GM23338 (cell line): Measurements from ENCODE around the gene SPATC1L. TPM values are rescaled to one million over a fixed set of nuclear protein-coding genes. Genes with fewer than 3 reads are reported as not detected.

Experiments used
- ATAC-seq: fragments of 200-7000 bp; cut with Tn5 transposase; 3 replicates; pipeline ENCODE4 v1.9.1; 2020
- DNase-seq: peaks from one replicate; pipeline ENCODE4 v3.0.0-alpha.2; 2015; ENCODE audit warnings: low spot score
- H2AFZ ChIP-seq: fragments of 200-600 bp; sonication (generic); 2 replicates; pipeline ENCODE4 v1.8.0; 2016; ENCODE audit warnings: antibody characterized with exemption, mild to moderate bottlenecking, moderate library complexity
- H3F3A ChIP-seq: fragments of 200-600 bp; sonication (generic); replicated peaks from 2 replicates; pipeline ENCODE4 v1.8.0; 2017; ENCODE audit warnings: antibody characterized with exemption, mixed run types, low read depth
- H3K27ac ChIP-seq: fragments of 200-600 bp; sonication (generic); 2 replicates; pipeline ENCODE4 v1.6.1; 2016; ENCODE audit warnings: low read depth
- H3K27me3 ChIP-seq: fragments of 200-600 bp; sonication (generic); 2 replicates; pipeline ENCODE4 v1.8.0; 2016; ENCODE audit warnings: mild to moderate bottlenecking, mixed run types, moderate library complexity; ENCODE audit not compliant: insufficient read depth
- H3K36me3 ChIP-seq: fragments of 200-600 bp; sonication (generic); 2 replicates; pipeline ENCODE4 v1.8.0; 2016; ENCODE audit warnings: mild to moderate bottlenecking; ENCODE audit not compliant: insufficient read depth
- H3K4me1 ChIP-seq: fragments of 200-600 bp; sonication (generic); 2 replicates; pipeline ENCODE4 v1.8.0; 2016; ENCODE audit warnings: mild to moderate bottlenecking, moderate library complexity; ENCODE audit not compliant: insufficient read depth
- H3K4me2 ChIP-seq: fragments of 200-600 bp; sonication (generic); 2 replicates; pipeline ENCODE4 v1.7.1; 2017; ENCODE audit warnings: mixed run types
- H3K4me3 ChIP-seq: fragments of 200-600 bp; sonication (generic); 2 replicates; pipeline ENCODE4 v1.6.1; 2016; ENCODE audit warnings: mixed run types
- H3K79me2 ChIP-seq: fragments of 200-600 bp; sonication (generic); replicated peaks from 2 replicates; pipeline ENCODE4 v1.8.0; 2017; ENCODE audit warnings: mild to moderate bottlenecking; ENCODE audit not compliant: insufficient read depth
- H3K9me2 ChIP-seq: fragments of 200-600 bp; sonication (generic); 2 replicates; pipeline ENCODE4 v1.8.0; 2017; ENCODE audit not compliant: insufficient read depth
- H4K20me1 ChIP-seq: fragments of 200-600 bp; sonication (generic); replicated peaks from 2 replicates; pipeline ENCODE4 v1.8.0; 2017; ENCODE audit warnings: mild to moderate bottlenecking; ENCODE audit not compliant: insufficient read depth
- H3K27ac Mint-ChIP-seq: 2 replicates; pipeline ENCODE4 v1.8.0; 2020; ENCODE audit warnings: inconsistent platforms, mild to moderate bottlenecking, moderate library complexity, mixed read lengths
- H3K27me3 Mint-ChIP-seq: 3 replicates; pipeline ENCODE4 v1.8.0; 2022; ENCODE audit warnings: low read depth, mild to moderate bottlenecking, moderate library complexity, mixed read lengths, inconsistent platforms; ENCODE audit not compliant: insufficient read depth, poor library complexity
- H3K36me3 Mint-ChIP-seq: 3 replicates; pipeline ENCODE4 v1.8.0; 2021; ENCODE audit warnings: low read depth, mild to moderate bottlenecking, inconsistent platforms, moderate library complexity, mixed read lengths
- H3K4me1 Mint-ChIP-seq: 3 replicates; pipeline ENCODE4 v1.8.0; 2020; ENCODE audit warnings: mild to moderate bottlenecking, inconsistent platforms, mixed read lengths
- H3K4me3 Mint-ChIP-seq: 3 replicates; pipeline ENCODE4 v1.8.0; 2021; ENCODE audit warnings: moderate library complexity, mild to moderate bottlenecking, inconsistent platforms, mixed read lengths
- H3K9me3 Mint-ChIP-seq: 3 replicates; pipeline ENCODE4 v1.8.0; 2020; ENCODE audit warnings: moderate library complexity, mild to moderate bottlenecking, inconsistent platforms, mixed read lengths
- EZH2 ChIP-seq: fragments of 200-600 bp; sonication (generic); IDR thresholded peaks from one replicate; pipeline ENCODE4 v1.8.0; 2017; ENCODE audit warnings: antibody characterized with exemption, mild to moderate bottlenecking, low read depth; ENCODE audit not compliant: unreplicated experiment
- JUNB ChIP-seq: IDR thresholded peaks from one replicate; pipeline ENCODE4 v1.6.1; 2016; ENCODE audit warnings: antibody characterized with exemption; ENCODE audit not compliant: unreplicated experiment
- NANOG ChIP-seq: IDR thresholded peaks from 2 replicates; pipeline ENCODE4 v1.6.1; 2016; ENCODE audit warnings: antibody characterized with exemption, borderline replicate concordance
- POLR2AphosphoS5 ChIP-seq: IDR thresholded peaks from 2 replicates; pipeline ENCODE4 v1.6.1; 2016; ENCODE audit warnings: antibody characterized with exemption, low read depth
- ZNF331 ChIP-seq: fragments of 250-450 bp; sonication (Bioruptor Pico); IDR thresholded peaks from 2 replicates; pipeline ENCODE4 v1.5.0; 2020; ENCODE audit warnings: low read depth, mild to moderate bottlenecking, moderate library complexity
- polyA plus RNA-seq: library from polyadenylated mRNA; unstranded; fragments of >200 nt; fragmentation: Nextera tagmentation; extraction: Ambion mirVana; gene quantifications from 2 replicates; pipeline ENCODE4 v1.2.1, GENCODE V29; 2016
- total RNA-seq: library from RNA; depleted of rRNA; stranded (reverse); fragments of >200 nt; shearing (Covaris generic); gene quantifications from 2 replicates; pipeline ENCODE4 v1.2.3, GENCODE V29; 2014
- TF ChIP-seq, protein P1 (sequence below), 2 experiments: fragments of 200-600 bp in 1 of 2; sonication (generic) in 1 of 2; conservative IDR thresholded peaks; 2 replicates each; pipeline versions ENCODE4 v1.5.1 to v1.6.1; 2016 to 2017; ENCODE audit warnings: antibody characterized with exemption in 2 of 2, low read depth in 2 of 2, mild to moderate bottlenecking in 2 of 2, moderate library complexity in 1 of 2
- TF ChIP-seq, protein P2 (sequence below): IDR thresholded peaks from 2 replicates; pipeline ENCODE4 v1.6.1; 2016; ENCODE audit warnings: antibody characterized with exemption

SPATC1L gene
- total and polyA plus RNA-seq, 2 experiments from 2014 or later: 37.6 to 70.2 TPM

DNA sequence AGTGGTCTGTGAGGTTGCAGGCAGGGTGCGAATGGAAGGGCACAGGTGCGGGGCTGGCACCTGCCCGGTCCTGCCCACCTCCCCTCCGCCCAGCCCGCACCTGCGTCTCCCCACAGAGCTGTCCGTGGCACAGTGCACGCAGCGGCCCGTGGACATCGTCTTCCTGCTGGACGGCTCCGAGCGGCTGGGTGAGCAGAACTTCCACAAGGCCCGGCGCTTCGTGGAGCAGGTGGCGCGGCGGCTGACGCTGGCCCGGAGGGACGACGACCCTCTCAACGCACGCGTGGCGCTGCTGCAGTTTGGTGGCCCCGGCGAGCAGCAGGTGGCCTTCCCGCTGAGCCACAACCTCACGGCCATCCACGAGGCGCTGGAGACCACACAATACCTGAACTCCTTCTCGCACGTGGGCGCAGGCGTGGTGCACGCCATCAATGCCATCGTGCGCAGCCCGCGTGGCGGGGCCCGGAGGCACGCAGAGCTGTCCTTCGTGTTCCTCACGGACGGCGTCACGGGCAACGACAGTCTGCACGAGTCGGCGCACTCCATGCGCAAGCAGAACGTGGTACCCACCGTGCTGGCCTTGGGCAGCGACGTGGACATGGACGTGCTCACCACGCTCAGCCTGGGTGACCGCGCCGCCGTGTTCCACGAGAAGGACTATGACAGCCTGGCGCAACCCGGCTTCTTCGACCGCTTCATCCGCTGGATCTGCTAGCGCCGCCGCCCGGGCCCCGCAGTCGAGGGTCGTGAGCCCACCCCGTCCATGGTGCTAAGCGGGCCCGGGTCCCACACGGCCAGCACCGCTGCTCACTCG lies 52.2 kb downstream of the SPATC1L start:
- no peaks in the 10 kb centered on the region for H3K27me3 ChIP-seq
- H2AFZ ChIP-seq: no peak overlapping the region
- H3K9me3 Mint-ChIP-seq: no peaks in the 10 kb centered on the region
- TF ChIP-seq EZH2 (no peak), ZNF331 (no peak), NANOG (no peak), POLR2AphosphoS5 (peak; percentile 24; the same call in 1 of the 2 replicates), JUNB (no peak)
- TF ChIP-seq, protein P1, sequence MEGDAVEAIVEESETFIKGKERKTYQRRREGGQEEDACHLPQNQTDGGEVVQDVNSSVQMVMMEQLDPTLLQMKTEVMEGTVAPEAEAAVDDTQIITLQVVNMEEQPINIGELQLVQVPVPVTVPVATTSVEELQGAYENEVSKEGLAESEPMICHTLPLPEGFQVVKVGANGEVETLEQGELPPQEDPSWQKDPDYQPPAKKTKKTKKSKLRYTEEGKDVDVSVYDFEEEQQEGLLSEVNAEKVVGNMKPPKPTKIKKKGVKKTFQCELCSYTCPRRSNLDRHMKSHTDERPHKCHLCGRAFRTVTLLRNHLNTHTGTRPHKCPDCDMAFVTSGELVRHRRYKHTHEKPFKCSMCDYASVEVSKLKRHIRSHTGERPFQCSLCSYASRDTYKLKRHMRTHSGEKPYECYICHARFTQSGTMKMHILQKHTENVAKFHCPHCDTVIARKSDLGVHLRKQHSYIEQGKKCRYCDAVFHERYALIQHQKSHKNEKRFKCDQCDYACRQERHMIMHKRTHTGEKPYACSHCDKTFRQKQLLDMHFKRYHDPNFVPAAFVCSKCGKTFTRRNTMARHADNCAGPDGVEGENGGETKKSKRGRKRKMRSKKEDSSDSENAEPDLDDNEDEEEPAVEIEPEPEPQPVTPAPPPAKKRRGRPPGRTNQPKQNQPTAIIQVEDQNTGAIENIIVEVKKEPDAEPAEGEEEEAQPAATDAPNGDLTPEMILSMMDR (conservative IDR thresholded peaks at IDR 0.05; ENCODE audit: low read depth in 2 of 2): no peak
- TF ChIP-seq, protein P2, sequence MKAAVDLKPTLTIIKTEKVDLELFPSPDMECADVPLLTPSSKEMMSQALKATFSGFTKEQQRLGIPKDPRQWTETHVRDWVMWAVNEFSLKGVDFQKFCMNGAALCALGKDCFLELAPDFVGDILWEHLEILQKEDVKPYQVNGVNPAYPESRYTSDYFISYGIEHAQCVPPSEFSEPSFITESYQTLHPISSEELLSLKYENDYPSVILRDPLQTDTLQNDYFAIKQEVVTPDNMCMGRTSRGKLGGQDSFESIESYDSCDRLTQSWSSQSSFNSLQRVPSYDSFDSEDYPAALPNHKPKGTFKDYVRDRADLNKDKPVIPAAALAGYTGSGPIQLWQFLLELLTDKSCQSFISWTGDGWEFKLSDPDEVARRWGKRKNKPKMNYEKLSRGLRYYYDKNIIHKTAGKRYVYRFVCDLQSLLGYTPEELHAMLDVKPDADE: no peak
- H3F3A ChIP-seq: no peaks in the 10 kb centered on the region
- no peaks in the 10 kb centered on the region; the same call in 2 of the 3 replicates for H3K36me3 Mint-ChIP-seq
- no peak overlapping the region for H3K27ac ChIP-seq
- peaks cover 8% of the 10 kb centered on the region for H3K27me3 Mint-ChIP-seq
- no peaks in the 10 kb centered on the region for H3K36me3 ChIP-seq
- no peak overlapping the region for H3K4me3 ChIP-seq
- peaks cover 7% of the 10 kb centered on the region for H3K4me1 Mint-ChIP-seq
- no peaks in the 10 kb centered on the region for H3K9me2 ChIP-seq
- no peaks in the 10 kb centered on the region for H3K4me1 ChIP-seq
- H3K27ac Mint-ChIP-seq: no peak overlapping the region
- H3K4me2 ChIP-seq: no peak overlapping the region
- DNase-seq: no peak
- no peak overlapping the region for H3K4me3 Mint-ChIP-seq
- H3K79me2 ChIP-seq: no peaks in the 10 kb centered on the region
- no peak for ATAC-seq
- no peaks in the 10 kb centered on the region for H4K20me1 ChIP-seq

DNA sequence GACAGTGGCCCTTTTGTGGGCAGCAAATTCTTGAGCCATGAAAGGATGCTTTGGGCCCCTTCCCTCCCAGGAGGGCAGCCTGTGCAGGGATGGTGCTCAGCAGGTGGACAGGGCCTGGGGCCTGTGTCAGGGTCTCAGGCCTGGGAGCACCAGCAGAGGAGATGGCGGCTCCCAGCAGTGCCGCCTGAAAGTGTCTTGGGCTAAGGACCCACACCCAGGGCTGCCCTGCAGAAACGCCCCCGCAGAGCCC lies 52.7 kb downstream of the SPATC1L start:
- Mint-ChIP-seq H3K4me3 (no peak overlapping the region), H3K36me3 (no peaks in the 10 kb centered on the region; the same call in 2 of the 3 replicates), H3K27ac (no peak overlapping the region), H3K9me3 (no peaks in the 10 kb centered on the region), H3K4me1 (peaks cover 7% of the 10 kb centered on the region), H3K27me3 (peaks cover 8% of the 10 kb centered on the region)
- Histone ChIP-seq H3K4me2 (no peak overlapping the region), H3K27me3 (no peaks in the 10 kb centered on the region), H3K4me1 (no peaks in the 10 kb centered on the region), H3K27ac (no peak overlapping the region), H3K79me2 (no peaks in the 10 kb centered on the region), H4K20me1 (no peaks in the 10 kb centered on the region), H2AFZ (no peak overlapping the region), H3K36me3 (no peaks in the 10 kb centered on the region), H3K9me2 (no peaks in the 10 kb centered on the region), H3K4me3 (no peak overlapping the region), H3F3A (no peaks in the 10 kb centered on the region)
- ATAC-seq: no peak
- no peak for DNase-seq
- TF ChIP-seq EZH2 (no peak), NANOG (no peak), JUNB (no peak)
- TF ChIP-seq, protein P2: no peak
- TF ChIP-seq, protein P1 (conservative IDR thresholded peaks at IDR 0.05; ENCODE audit: low read depth in 2 of 2): no peak
